Smooth muscle cell (in vitro differentiated cells): ENCODE results near the gene RPIA. TPM values are rescaled to one million over a fixed set of nuclear protein-coding genes. Genes with fewer than 3 reads are reported as not detected.
"Not testable (repeated sequence)": the region's sequence is repeated elsewhere in the genome, so short reads cannot be mapped to it uniquely, and the experiment has no call there.

Experiments used
- DNase-seq: peaks from one replicate; lab custom pipeline; 2025; ENCODE audit not compliant: unreplicated experiment; lab: John Stamatoyannopoulos, UW
- H2AFZ ChIP-seq: fragments of 200-600 bp; sonication (generic); 2 replicates; pipeline ENCODE4 v1.6.0; 2016; ENCODE audit warnings: antibody characterized with exemption, low read depth, mild to moderate bottlenecking
- H3F3A ChIP-seq: fragments of 200-600 bp; sonication (generic); 2 replicates; pipeline ENCODE4 v1.6.0; 2017; ENCODE audit warnings: antibody characterized with exemption, low read depth
- H3K27ac ChIP-seq: fragments of 200-600 bp; sonication (generic); 2 replicates; pipeline ENCODE4 v1.5.1; 2016; ENCODE audit warnings: low read depth, mild to moderate bottlenecking
- H3K27me3 ChIP-seq: fragments of 200-600 bp; sonication (generic); 2 replicates; pipeline ENCODE4 v1.6.1; 2016; ENCODE audit warnings: low read depth, mild to moderate bottlenecking
- H3K36me3 ChIP-seq: fragments of 200-600 bp; sonication (generic); 2 replicates; pipeline ENCODE4 v1.5.1; 2016; ENCODE audit warnings: low read depth
- H3K4me1 ChIP-seq: fragments of 200-600 bp; sonication (generic); 2 replicates; pipeline ENCODE4 v1.5.1; 2016; ENCODE audit warnings: low read depth
- H3K4me2 ChIP-seq: fragments of 200-600 bp; sonication (generic); 2 replicates; pipeline ENCODE4 v1.6.0; 2016; ENCODE audit warnings: mild to moderate bottlenecking
- H3K4me3 ChIP-seq: fragments of 200-600 bp; sonication (generic); 2 replicates; pipeline ENCODE4 v1.5.1; 2016; ENCODE audit warnings: mild to moderate bottlenecking
- H3K79me2 ChIP-seq: fragments of 200-600 bp; sonication (generic); 2 replicates; pipeline ENCODE4 v1.6.0; 2016; ENCODE audit warnings: low read depth, mild to moderate bottlenecking
- H3K9ac ChIP-seq: fragments of 200-600 bp; sonication (generic); 2 replicates; pipeline ENCODE4 v1.6.0; 2016; ENCODE audit warnings: low read depth
- H3K9me3 ChIP-seq: fragments of 200-600 bp; sonication (generic); replicated peaks from 2 replicates; pipeline ENCODE4 v1.5.1; 2016; ENCODE audit warnings: low read depth
- H4K20me1 ChIP-seq: fragments of 200-600 bp; sonication (generic); 2 replicates; pipeline ENCODE4 v1.6.0; 2016; ENCODE audit warnings: low read depth
- WGBS: methylation state at CpG from one replicate; pipeline ENCODE4 v1.1.7; 2016; ENCODE audit warnings: low lambda C conversion rate; 5-methylcytosine and 5-hydroxymethylcytosine counted together
- polyA plus RNA-seq: library from polyadenylated mRNA; unstranded; fragments of >200 nt; fragmentation: Nextera tagmentation; extraction: Ambion mirVana; gene quantifications from 2 replicates; pipeline ENCODE4 v1.2.1, GENCODE V29; 2016
- total RNA-seq: library from RNA; depleted of rRNA; stranded (reverse); fragments of >200 nt; gene quantifications from 2 replicates; pipeline ENCODE4 v1.2.3, GENCODE V29; 2014
- TF ChIP-seq, protein P1 (sequence below): fragments of 200-600 bp; sonication (generic); IDR thresholded peaks from 2 replicates; pipeline ENCODE4 v1.5.1; 2017; ENCODE audit warnings: borderline replicate concordance, mild to moderate bottlenecking, antibody characterized with exemption; ENCODE audit not compliant: insufficient read depth, poor library complexity, severe bottlenecking

Gene RPIA
- total and polyA plus RNA-seq, 2 experiments from 2014 or later: 8.9 to 9.9 TPM

DNA sequence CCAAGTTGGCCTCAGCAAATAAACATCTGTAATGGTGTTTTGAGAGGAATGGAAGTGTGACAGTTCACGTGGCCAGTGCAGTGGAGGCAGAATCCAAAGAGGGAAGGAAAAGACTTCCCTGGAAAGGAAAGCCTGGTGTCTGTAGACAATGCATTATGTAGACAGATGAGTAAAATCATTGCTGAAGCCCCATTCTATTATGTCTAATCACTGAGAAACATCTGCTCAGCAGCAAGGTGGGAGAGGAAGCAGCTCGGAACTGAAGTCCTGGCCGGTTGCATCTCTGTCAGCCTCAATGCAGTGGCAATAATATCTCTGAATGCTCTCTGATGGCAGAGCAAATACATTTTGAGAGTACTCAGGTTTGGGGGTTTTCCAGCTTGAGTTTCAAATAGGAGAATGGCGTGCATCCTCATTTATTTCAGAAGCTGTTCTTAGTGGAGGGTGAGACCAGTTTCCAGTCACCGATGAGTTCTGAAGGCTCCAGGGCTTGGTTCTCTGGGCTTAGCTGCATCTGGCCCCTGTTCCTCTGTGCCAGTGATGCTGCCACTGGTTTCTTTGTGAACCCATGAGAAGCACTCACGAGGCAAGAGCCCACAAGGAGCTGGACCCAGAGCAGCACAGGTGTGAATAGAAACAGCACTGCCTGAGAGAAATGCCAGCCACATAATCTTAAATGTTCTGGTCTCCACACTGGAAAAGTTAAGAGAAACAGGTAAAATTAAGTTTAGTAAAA is 63.3 kb downstream of the RPIA start:
- no peak for DNase-seq
- Histone ChIP-seq H3K79me2 (no peaks in the 10 kb centered on the region), H3K4me2 (no peak overlapping the region), H3F3A (no peaks in the 10 kb centered on the region), H2AFZ (no peak overlapping the region), H3K27ac (no peak overlapping the region), H3K36me3 (peaks cover 5% of the 10 kb centered on the region), H3K4me3 (no peak overlapping the region), H3K9me3 (no peaks in the 10 kb centered on the region), H3K4me1 (no peaks in the 10 kb centered on the region), H4K20me1 (no peaks in the 10 kb centered on the region), H3K9ac (no peak overlapping the region), H3K27me3 (no peaks in the 10 kb centered on the region)
- TF ChIP-seq, protein P1, sequence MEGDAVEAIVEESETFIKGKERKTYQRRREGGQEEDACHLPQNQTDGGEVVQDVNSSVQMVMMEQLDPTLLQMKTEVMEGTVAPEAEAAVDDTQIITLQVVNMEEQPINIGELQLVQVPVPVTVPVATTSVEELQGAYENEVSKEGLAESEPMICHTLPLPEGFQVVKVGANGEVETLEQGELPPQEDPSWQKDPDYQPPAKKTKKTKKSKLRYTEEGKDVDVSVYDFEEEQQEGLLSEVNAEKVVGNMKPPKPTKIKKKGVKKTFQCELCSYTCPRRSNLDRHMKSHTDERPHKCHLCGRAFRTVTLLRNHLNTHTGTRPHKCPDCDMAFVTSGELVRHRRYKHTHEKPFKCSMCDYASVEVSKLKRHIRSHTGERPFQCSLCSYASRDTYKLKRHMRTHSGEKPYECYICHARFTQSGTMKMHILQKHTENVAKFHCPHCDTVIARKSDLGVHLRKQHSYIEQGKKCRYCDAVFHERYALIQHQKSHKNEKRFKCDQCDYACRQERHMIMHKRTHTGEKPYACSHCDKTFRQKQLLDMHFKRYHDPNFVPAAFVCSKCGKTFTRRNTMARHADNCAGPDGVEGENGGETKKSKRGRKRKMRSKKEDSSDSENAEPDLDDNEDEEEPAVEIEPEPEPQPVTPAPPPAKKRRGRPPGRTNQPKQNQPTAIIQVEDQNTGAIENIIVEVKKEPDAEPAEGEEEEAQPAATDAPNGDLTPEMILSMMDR: no peak
- 93% methylated on average over 6 of the region's 6 CpGs for WGBS

DNA sequence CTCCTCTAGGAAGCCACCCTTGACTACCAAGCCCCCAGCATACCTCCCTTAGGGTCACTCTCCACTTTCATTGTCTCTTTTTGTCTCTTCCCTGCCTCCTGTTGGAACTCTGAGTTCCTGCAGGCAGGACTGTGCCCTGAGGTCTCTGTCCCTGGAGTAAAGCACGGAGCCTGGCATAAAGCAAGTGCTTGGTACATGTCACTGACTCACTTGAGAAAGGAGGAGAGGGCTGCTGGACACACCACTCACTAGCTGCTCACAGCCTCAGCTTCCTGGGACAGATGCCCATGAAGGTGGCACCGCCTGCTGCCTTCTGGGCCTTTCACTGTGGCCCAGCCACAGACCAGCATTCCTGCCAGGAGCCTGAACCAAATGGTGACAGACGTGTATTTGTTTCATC is 64.4 kb downstream of the RPIA start:
- WGBS: 100% methylated on average over 3 of the region's 3 CpGs
- H4K20me1 ChIP-seq: no peaks in the 10 kb centered on the region
- H3K4me2 ChIP-seq: no peak overlapping the region
- H2AFZ ChIP-seq: no peak overlapping the region
- H3K36me3 ChIP-seq: peaks cover 5% of the 10 kb centered on the region
- H3K4me3 ChIP-seq: no peak overlapping the region
- TF ChIP-seq, protein P1: no peak
- H3K79me2 ChIP-seq: no peaks in the 10 kb centered on the region
- no peak overlapping the region for H3K9ac ChIP-seq
- no peaks in the 10 kb centered on the region for H3K9me3 ChIP-seq
- DNase-seq: no peak
- H3K27ac ChIP-seq: no peak overlapping the region
- no peaks in the 10 kb centered on the region for H3K4me1 ChIP-seq
- H3K27me3 ChIP-seq: no peaks in the 10 kb centered on the region
- H3F3A ChIP-seq: no peaks in the 10 kb centered on the region

DNA sequence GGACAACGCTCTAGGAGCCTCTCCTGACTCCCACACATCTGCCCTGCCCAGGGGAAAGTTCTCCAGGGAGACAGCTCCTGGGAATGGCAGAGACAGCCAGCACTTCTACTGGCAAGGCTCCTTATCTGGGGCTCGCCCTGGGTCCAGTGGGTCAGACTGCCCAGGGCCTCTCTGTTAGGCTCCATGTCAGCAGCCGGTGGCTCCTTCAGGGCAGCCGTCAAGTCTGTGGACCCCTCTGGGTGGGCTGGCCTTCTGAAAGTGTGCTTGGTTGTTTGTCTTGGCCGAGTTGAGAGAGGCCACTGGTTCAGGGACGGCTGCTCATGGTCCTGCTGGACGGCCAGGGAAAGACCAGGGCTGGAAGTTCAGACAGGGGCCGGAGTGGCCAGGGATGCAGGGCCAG is 65.6 kb downstream of the RPIA start:
- TF ChIP-seq, protein P1: no peak
- no peak overlapping the region for H2AFZ ChIP-seq
- no peaks in the 10 kb centered on the region for H3K79me2 ChIP-seq
- no peak overlapping the region for H3K4me2 ChIP-seq
- no peaks in the 10 kb centered on the region for H3K27me3 ChIP-seq
- no peak overlapping the region for H3K9ac ChIP-seq
- no peak overlapping the region for H3K27ac ChIP-seq
- H3F3A ChIP-seq: no peaks in the 10 kb centered on the region
- 91% methylated on average over 8 of the region's 8 CpGs for WGBS
- no peaks in the 10 kb centered on the region for H4K20me1 ChIP-seq
- H3K36me3 ChIP-seq: no peaks in the 10 kb centered on the region
- no peaks in the 10 kb centered on the region for H3K9me3 ChIP-seq
- no peak for DNase-seq
- no peaks in the 10 kb centered on the region for H3K4me1 ChIP-seq
- no peak overlapping the region for H3K4me3 ChIP-seq

DNA sequence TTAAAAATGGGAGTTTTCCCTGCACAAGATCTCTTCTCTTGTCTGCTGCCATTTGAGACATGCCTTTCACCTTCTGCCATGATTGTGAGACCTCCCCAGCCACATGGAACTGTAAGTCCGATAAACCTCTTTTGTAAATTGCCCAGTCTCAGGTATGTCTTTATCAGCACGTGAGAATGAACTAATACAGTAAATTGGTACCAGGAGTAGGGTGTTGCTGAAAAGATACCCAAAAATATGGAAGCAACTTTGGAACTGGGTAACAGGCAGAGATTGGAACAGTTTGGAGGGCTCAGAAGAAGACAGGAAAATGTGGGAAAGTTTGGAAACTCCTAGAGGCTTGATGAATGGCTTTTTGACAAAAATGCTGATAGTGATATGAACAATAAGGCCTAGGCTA is 67.2 kb downstream of the RPIA start:
- not testable (repeated sequence) for H4K20me1 ChIP-seq, H3K4me3 ChIP-seq
- WGBS: 66% methylated on average over 2 of the region's 2 CpGs

More for the DNA sequence above, 67.2 kb downstream of the RPIA start:
- not testable (repeated sequence) for H3K4me2 ChIP-seq, H2AFZ ChIP-seq, H3K9ac ChIP-seq, H3K4me1 ChIP-seq, DNase-seq, H3K27ac ChIP-seq, H3K9me3 ChIP-seq, H3F3A ChIP-seq, H3K79me2 ChIP-seq, H3K27me3 ChIP-seq, H3K36me3 ChIP-seq
